GM21423 (cell line): Measurements from ENCODE around the gene GPAT2.
"Not testable (repeated sequence)": the region's sequence is repeated elsewhere in the genome, so short reads cannot be mapped to it uniquely, and the experiment has no call there.

ENCODE experiments used
- ATAC-seq: cut with Tn5 transposase; IDR thresholded peaks from one replicate; pipeline ENCODE4 v1.9.1; 2021; ENCODE audit warnings: mild to moderate bottlenecking, moderate library complexity; ENCODE audit not compliant: unreplicated experiment

The GPAT2 gene

DNA sequence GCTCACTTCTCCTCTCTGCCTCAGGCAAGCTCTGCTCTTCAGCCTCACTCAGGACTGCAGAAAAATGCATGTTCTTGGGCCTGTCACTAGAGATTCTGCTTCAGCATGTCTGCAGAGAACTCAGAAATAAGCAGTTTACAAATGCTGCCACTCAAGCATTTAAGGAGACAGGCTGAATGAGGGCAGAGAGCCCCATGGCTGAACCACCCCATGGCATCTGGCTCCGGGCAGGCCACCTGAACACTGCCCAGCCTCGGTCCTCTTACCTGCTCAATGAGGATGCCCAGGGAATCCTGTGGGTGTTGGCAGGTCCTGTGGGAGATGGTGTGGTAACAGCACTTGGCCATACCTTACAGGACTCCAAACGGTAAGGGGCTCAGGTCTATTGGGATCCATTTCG is 31.2 kb upstream of the GPAT2 start:
- not testable (repeated sequence) for ATAC-seq

DNA sequence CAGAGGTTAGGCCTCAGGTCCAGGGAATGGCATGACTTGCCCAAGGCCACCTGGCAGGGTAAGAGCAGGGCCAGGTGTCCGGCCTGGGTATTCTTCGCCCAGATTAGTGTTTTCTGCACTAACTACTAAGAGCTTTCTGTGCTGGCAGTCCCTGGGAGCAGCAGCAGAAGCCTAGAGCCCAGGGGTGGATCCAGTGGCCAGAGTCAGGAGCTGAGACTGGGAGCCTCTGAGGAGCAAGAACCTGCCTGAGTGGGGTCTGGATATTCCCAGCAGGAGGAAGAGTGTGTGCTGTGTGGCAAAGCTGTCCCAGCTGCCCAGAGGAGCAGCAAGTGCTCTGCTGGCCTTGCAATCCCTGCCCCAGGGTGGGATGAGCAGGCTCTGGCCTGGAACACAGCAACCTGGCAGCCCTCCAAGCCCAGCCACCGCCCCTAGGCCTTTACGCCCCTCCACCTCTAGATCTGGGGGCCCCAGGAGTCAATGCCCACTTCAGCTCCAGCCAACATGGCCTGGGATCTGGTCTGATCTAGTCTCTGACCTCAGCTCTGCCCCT is 30.7 kb upstream of the GPAT2 start:
- ATAC-seq, result no peak

DNA sequence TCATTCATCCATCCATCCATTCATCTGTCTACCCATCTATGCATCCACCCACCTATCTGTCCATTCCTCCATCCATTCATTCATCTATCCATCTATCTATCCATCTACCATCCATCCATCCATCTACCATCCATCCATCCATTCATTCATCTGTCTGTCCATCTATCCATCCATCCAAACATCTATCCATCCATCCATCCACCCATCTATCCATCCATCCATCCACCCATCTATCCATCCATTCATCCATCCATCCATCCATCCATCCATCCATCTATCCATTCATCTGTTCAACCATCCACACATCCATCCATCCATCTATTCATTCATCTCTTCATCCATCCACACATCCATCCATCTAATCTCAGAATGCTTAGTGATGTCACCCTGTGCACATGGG is 30.0 kb upstream of the GPAT2 start:
- not testable (repeated sequence) for ATAC-seq

DNA sequence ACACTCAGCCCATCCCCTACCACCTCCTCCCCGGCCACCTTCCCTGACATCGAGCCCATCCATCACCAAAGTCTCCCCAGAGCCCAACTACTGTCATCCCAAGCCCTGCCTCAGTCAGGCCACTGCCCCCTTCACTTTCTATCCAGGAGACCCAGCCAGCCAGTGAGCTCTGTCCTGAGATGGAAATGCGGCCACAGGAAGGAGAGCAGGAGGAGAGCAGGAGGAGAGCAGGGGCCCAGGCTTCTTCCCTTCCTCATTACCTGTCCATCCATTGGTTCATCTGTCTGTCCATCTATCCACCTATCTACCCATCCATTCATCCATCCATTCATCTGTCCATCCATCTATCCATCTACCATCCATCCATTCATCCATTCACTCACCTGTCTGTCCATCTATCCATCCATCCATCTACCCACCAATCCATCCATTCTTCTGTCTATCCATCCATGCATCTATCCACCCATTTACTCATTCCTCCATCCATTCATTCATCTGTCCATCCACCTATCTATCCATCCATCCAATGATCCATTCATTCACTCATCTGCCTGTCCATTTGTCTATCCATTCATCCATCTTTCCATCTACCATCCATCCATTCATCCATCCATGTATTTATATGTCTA is 29.4 kb upstream of the GPAT2 start:
- ATAC-seq, result not testable (repeated sequence)

DNA sequence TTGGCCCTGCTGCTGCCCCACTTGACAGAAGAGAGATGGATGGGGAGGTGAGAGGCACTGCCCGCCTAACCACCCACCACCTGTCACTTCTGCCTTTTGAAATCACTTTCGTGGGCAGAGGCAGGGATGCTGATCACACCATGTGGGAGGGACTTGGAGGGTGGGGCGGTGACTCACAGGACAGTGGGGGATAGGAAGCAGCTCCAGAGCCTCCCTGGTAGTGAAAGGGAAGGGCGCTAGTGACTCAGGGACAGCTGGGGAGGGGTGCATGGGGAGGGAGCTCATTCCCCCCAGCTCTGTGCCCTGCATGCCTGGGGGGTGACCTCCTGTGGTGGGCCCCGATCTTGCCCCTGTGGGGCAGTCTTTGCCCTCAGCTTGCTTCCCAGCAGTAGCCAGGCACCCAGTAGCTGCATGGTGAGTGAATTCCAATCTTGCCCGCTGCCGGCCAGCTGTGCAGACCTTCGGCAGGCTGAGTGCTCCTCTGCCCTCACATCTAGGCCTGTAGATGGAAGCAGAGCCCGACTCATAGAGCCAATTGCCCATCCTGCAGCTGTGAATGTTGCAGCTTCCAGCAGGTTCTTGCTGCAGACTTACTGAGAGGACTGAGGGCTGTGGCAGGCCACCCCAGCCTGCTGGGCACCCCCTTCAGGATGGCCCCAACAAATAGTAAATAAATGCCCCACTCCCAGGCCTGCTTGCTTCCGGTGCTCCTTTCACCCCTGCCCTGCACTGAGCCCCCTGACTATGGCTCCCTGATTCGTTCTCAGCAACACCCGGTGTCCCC is 28.6 kb upstream of the GPAT2 start:
- ATAC-seq, result not testable (repeated sequence)

DNA sequence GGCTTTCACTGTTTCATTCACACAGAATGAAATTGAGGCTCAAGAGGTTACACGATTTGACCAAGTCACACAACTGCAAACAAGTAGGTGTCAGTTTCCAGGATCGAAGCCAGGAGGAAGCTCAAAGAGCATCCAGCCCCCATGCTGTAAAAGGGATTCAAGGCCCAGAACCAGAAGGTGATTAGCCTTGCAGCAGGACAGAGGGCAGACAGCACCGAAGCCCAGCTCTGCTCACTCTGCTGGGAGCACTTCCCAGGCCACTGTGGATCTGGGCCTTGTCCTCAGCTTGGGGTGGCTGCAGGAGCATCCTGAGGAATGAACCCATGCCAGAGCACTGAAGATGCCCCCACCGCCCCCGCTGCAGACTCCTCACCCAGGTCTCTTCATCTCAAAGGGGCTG is 27.8 kb upstream of the GPAT2 start:
- not testable (repeated sequence) for ATAC-seq

DNA sequence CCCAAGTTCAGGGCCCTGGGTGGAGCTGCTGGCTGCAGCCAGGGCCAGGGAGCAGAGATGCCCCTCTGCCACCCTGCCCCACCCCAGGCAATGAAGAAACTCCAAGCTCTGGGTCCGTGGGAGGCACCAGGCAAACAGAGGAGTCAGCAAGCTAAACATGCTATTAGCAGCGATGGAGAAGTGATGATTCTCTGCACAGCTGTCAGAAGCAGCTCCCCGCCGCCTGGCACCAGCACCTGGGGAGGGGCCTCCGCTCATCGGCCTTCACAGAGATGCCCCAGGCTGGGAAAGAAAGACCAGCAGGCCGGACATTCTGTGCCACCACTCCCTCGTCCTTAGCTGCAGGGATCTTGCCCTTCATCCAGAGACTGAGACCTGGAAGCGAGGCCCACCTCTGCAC is 27.2 kb upstream of the GPAT2 start:
- not testable (repeated sequence) for ATAC-seq

DNA sequence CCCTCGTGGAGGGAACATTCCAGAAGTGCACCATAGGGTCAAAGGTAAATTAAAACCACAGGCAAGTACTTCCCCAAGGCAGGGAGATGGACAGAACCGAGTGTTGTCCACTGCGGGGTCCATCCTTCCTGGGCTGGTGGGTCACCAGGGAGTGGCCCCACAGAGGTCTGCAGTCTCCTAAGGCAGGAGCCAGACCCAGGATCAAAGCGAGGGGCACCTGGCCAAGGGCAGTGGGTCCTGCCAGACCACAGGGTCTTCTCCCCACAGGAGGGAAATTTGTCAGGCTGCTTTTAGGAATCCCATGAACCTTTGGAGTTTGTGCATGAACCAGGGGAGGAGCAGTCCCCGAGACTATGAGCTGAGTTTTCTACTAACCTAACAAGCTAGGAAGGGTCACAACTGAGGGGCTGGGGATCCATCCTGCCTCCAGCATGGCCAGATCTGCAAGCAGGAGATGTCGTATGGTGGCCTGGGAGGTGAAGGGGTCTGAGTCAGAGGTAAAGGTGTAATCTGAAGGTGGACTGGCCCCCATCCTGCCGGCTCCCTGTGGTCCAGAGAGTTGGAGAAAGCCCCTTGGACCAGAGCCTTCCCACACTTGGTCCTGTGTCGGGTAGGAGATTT is 26.6 kb upstream of the GPAT2 start:
- not testable (repeated sequence) for ATAC-seq

DNA sequence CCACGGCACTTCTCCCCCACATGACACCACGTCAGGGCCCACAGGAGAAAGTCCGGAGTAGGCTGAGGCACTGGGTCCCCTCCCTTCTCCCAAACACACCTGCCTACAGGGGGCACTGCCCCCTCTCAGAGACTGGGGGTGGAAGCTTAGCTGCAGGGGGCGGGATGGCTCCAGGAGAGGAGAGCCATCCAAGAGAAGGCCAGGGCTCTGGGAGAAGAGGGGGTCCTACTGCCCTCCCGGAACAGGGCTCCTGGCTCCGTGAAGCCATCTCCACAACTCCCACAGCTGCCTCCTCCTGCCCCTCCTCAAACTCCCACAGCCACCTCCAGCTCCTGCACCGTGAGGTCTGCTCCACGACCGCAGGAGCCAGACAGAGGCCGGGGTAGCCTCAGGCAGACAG is 25.6 kb upstream of the GPAT2 start:
- not testable (repeated sequence) for ATAC-seq

DNA sequence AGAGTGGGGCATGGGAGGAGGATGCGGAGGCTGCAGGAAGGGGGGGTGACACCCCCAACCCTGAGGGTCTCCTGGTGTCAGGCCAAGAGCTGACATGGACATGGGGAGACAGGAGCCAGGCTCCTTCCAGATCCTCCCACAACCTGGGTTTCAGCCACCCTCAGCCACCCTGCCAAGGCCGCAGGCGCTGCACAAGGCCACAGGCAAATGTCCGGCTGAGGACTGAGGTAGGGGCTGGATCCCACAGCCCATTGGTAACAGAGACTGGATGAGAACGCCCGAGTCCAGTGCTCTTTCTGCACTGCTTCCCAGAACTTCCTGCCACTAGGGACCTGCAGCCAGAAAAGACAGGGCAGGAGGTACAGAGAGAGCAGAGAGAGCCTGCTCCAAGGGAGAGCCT is 24.7 kb upstream of the GPAT2 start:
- not testable (repeated sequence) for ATAC-seq

DNA sequence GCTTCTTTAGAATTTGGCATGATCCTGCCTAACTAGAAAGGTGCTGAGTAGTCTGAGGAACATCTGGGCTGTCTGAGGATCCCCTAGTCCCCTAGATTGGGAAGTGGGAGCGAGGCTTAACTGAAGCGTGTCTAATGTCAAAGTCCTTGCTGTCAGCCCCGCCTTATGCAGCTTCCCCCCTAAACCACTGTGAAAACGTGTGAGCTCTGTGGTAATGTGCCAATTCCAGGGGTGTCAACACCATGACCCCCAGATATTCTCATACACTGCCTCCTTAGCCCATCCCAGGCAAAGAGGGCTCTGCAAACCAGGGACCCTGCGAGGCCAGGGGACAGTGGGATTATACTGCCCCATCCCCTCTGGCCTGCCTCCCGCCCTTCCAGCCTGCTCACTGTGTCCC is 21.1 kb upstream of the GPAT2 start:
- not testable (repeated sequence) for ATAC-seq

DNA sequence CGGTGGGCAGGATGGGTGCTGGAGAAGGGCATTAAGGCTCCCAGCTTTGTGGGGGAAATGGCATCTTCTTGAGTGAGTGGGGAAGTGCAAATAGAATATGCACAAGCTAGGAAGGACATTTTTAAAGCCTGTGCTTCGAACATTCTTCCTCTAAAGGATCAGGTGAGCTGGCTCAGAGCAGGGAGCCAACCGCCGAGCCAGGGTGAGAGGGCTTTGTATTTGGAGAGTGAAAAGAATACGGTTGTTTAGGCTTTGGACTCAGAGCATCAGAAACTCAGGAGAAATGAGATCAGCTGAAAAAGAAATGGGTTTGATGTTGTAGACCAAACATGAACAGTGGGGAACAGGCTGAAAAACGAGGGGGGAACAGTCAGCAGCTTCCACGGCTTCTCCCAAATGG is 19.8 kb upstream of the GPAT2 start:
- not testable (repeated sequence) for ATAC-seq

DNA sequence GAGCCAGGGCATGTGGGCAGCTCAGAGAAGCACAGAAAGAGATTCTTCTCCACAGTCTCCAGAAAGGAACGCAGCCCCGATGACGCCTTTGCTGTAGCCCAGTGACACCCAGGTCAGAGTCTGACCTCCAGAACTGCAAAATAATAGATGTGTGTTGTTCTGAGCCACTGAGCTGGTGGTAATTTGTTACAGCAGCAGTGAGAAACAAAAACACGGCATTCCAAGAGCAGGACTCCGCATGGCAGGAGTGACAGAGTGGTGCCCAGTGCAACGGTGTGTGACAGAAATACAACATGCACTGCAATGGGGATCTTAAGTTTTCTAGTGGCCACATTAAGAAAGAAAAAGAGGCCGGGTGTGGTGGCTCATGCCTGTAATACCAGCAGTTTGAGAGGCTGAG is 18.7 kb upstream of the GPAT2 start:
- not testable (repeated sequence) for ATAC-seq

DNA sequence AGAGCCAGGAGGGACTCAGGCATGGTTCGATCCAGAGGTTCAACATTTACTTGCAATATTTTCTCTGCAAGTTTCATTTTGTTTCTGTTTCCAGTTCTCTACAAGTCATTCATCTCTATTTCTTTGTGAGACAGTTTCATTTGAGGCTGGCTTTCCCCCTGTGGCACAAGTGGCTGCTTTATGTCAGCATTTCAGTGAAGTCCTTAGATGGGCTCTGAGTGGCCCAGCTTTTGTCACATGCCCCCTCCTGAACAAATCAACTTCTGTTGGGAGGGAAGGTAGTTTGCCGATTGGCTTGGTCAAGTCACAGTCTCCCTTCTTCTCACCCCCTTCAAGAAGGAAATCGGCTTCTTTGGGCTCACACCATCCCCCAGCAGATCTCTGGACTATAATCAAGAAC is 17.9 kb upstream of the GPAT2 start:
- not testable (repeated sequence) for ATAC-seq

DNA sequence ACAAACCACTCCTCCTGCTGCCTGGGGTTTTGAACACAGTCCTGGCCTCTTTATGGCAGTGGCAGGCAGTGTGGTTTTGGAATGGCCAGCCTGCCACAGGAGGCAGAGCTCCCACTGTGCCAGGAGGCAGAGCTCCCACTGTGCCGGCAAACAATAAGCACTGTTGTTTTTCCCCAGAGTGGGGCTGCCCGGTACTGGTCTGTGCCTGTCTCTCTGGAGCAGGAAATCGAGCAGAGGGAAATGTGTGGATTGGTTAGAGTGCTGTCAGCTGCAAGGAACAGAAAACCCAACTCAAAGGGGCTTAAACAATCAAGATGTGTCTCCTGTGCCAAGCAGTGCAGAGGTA is 15.2 kb upstream of the GPAT2 start:
- ATAC-seq, result not testable (repeated sequence)

DNA sequence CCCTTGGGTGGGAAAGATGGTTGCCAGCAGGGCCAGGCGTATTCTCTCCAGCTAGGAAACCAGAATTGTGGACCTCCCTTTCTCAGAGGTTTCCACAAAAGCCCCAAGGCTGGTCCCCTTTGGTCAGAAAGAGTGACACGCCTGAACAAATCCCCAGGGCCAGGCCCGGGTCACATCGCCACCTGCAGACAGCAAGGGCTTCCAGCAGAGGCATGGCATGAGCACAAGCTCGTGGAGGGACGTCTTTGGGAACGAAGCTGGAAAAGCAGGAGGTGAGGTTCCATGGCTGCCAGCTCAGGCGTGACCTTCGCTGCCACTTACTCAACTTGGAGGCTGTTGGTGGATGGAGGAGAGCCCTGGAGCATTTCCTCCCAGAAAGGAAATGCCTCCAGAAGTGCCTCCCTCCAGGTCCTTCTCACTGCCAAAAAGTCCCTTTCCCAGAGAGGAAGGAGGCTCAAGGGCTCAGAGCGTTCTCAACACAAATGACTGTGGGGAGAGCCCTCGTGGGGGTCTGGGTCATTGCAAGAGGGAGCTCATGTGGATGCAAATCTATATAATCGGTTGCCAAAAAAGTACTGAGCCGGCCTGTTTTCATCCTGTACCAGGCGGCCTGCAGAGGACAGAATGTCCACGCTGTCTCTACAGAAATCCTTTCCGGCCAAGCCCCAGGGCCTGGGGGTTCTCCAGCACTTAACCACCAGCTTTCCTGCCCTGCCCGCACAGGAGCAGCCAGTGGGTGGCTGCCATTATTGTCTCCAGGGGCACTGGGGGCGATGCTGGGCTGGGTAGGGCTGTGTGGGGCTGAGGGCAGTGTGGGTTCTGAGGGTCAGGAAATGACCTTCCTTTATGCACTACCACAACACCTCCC is 14.6 kb upstream of the GPAT2 start:
- not testable (repeated sequence) for ATAC-seq

DNA sequence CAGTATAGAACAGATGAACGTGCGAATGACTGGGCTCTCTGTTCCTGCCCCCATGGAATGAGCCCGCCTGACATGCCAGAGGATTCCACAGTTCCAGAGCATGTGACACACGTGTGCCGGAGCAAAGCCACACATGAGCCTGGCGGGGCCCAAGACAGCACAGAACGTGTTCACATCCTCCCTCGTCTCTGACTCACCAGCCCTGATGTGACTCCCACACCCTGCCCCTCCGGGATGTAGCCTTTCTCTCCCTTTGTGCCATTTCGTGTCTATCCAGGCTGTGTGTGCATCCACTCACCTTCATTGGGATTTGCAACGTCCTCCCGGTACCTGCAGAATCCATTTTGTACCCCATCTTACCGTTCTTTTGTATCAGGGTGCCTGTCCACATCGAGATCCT is 838 bp upstream of the GPAT2 start:
- ATAC-seq, result not testable (repeated sequence)

DNA sequence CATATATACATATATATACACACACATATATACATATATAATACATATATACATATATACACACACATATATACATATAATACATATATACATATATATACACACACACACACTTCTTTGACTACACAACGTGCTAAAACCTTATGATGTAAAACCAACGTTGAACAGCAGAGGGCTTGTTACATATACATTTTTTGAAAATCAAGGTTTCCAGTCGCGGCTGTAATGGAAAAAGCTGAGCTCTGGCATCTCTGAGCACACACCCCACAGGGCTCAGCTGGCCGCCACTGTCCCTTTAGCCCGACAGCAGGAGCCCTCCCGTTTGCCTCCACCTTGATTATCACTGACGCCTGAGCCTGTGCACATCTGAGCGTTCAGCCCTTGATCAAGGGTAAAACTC is 719 bp downstream of the GPAT2 start:
- ATAC-seq, result not testable (repeated sequence)

DNA sequence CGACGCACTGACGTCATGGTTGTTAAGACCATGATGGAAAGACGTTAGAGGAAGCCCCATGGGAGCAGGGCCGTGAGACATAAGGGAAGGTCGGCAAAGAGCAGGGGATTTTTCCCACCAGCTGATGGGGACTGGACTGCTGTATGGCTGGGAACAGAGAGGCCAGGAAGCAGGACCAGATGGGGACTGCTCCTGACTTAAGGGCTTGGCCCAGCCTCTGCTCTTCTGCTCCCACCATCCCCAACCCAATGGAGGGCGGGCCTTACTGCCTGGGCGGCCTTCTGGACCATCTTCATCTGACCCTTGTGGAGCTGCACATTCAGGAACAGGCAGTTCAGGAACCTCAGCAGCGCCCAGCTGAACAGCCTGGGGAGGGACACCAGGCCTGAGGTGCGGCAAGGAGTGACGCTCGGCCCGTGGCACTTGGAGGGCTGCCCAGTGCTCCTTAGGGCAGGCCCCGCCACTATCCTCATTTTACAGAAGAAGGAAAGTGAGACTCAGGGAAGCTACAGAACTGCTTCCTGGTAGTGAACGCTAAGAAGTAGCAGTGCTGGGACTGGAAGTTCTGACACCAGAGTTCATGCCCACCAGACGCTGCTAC is 6.9 kb downstream of the GPAT2 start:
- not testable (repeated sequence) for ATAC-seq

DNA sequence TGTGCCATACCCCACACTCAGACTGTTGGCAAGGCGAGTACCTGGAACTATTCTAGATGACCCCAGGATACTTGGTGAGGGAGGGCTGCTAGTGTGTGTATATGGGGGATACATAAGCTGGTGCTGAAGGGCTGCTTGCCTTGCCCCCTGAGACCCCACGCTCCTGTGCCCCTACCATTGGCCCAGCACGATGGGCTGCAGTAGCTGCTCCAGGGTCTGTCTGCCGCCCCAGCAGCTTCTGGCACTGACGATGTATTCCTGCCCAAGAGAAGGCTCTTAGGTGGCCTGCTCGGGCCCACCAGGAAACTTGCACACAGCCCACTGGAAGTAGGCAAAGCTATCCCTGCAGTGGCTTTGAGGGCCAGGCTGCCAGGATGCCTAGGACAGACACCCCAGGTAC is 9.0 kb downstream of the GPAT2 start:
- ATAC-seq, result not testable (repeated sequence)

DNA sequence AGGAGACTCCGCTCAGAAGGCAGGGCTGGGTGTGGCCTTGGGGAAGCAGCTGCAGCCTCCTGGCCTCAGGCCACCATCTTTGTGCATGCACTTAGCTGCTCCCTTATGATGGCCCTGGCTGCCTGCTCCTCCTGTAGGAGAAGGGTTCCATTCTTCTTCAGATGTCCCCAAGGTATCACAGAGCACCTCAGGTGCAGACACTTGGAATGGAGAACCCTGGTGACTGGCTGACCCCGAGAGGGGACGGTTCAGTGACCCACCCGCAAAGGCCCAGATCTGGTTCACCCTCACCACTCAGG is 9.6 kb downstream of the GPAT2 start:
- ATAC-seq, result no peak
